Fibroblast of skin of back (primary cell): ENCODE results near the gene RAB22A. TPM values are rescaled to one million over a fixed set of nuclear protein-coding genes. Genes with fewer than 3 reads are reported as not detected.

ENCODE experiments used
- DNase-seq: peaks from one replicate; pipeline ENCODE4 v3.0.0-alpha.2; 2013
- polyA plus RNA-seq, 2 experiments: library from polyadenylated mRNA; unstranded; fragments of 120-200 nt; gene quantifications; one replicate each; pipeline ENCODE4 v1.2.1, GENCODE V29; 2013; ENCODE audit not compliant: insufficient read length in 2 of 2

The RAB22A gene
- polyA plus RNA-seq (2013, experiment 1 of 2; ENCODE audit: insufficient read length), result 11.1 TPM
- 11.4 TPM for polyA plus RNA-seq (2013, experiment 2 of 2; ENCODE audit: insufficient read length)

- peak; percentile 77 for DNase-seq
Observed at GRCh38 chr20:58309591-58310290, at the start of gene RAB22A. Gene RAB22A (plus strand): TSS chr20:58309715. CDS start chr20:58309977, 262 bp downstream.

GRCh38 chr20:58260006-58260405 lies 49.5 kb upstream of the RAB22A start:
- peak; percentile 39 for DNase-seq

GRCh38 chr20:58261660-58262059 lies 47.9 kb upstream of the RAB22A start:
- no peak for DNase-seq

- DNase-seq, result no peak
Observed at GRCh38 chr20:58264271-58264670, 45.2 kb upstream of the RAB22A start.

GRCh38 chr20:58267389-58268215 lies 41.9 kb upstream of the RAB22A start:
- no peak for DNase-seq

- no peak for DNase-seq
Observed at GRCh38 chr20:58268421-58268821, 41.1 kb upstream of the RAB22A start.

GRCh38 chr20:58268936-58269619 lies 40.4 kb upstream of the RAB22A start:
- no peak for DNase-seq

- DNase-seq, result no peak
Observed at GRCh38 chr20:58271606-58272351, 37.7 kb upstream of the RAB22A start.

- no peak for DNase-seq
Observed at GRCh38 chr20:58274384-58274783, 35.1 kb upstream of the RAB22A start.

- no peak for DNase-seq
Observed at GRCh38 chr20:58277107-58277506, 32.4 kb upstream of the RAB22A start.

- no peak for DNase-seq
Observed at GRCh38 chr20:58277578-58278472, 31.7 kb upstream of the RAB22A start.

GRCh38 chr20:58286729-58287128 lies 22.8 kb upstream of the RAB22A start:
- DNase-seq, result no peak

GRCh38 chr20:58287638-58288037 lies 21.9 kb upstream of the RAB22A start:
- no peak for DNase-seq

- DNase-seq, result no peak
Observed at GRCh38 chr20:58289143-58289542, 20.4 kb upstream of the RAB22A start.

- DNase-seq, result no peak
Observed at GRCh38 chr20:58293453-58293852, 16.1 kb upstream of the RAB22A start.

- no peak for DNase-seq
Observed at GRCh38 chr20:58294497-58295455, 14.7 kb upstream of the RAB22A start.

GRCh38 chr20:58296051-58296837 lies 13.3 kb upstream of the RAB22A start:
- DNase-seq, result no peak

GRCh38 chr20:58297394-58297793 lies 12.1 kb upstream of the RAB22A start:
- DNase-seq, result no peak

GRCh38 chr20:58300321-58300720 lies 9.2 kb upstream of the RAB22A start:
- no peak for DNase-seq
